ENCODE results near the gene SPATA6.

SPATA6 gene

GRCh38 chr1:48356901-48357300 is 115.1 kb downstream of the SPATA6 start:
- in situ Hi-C loops (cut with HindIII; ENCODE audit: low sequenced_read_pairs), result no loop called here
- TF ChIP-seq CTCF (IDR thresholded peaks at IDR 0.05; ENCODE audit: low read depth, low read length), result no peak
- DNase-seq (ENCODE audit: low read depth, low spot score), result no peak
- H3K4me3 ChIP-seq (ENCODE audit: low read depth, low read length), result no peak overlapping the region

GRCh38 chr1:48344373-48344772 is 127.6 kb downstream of the SPATA6 start:
- in situ Hi-C loops (cut with HindIII; ENCODE audit: low sequenced_read_pairs), result no loop called here
- no peak for TF ChIP-seq CTCF (IDR thresholded peaks at IDR 0.05; ENCODE audit: low read depth, low read length)
- H3K4me3 ChIP-seq (ENCODE audit: low read depth, low read length), result no peak overlapping the region
- DNase-seq (ENCODE audit: low read depth, low spot score), result no peak

GRCh38 chr1:48341221-48341620 is 130.8 kb downstream of the SPATA6 start:
- in situ Hi-C loops (cut with HindIII; ENCODE audit: low sequenced_read_pairs), result no loop called here

GRCh38 chr1:48338257-48338656 is 133.7 kb downstream of the SPATA6 start:
- no peak for DNase-seq (ENCODE audit: low read depth, low spot score)
- no peak for TF ChIP-seq CTCF (IDR thresholded peaks at IDR 0.05; ENCODE audit: low read depth, low read length)
- in situ Hi-C loops (cut with HindIII; ENCODE audit: low sequenced_read_pairs), result no loop called here
- no peak overlapping the region for H3K4me3 ChIP-seq (ENCODE audit: low read depth, low read length)

More at GRCh38 chr1:48341221-48341620, 130.8 kb downstream of the SPATA6 start:
- H3K4me3 ChIP-seq (ENCODE audit: low read depth, low read length), result no peak overlapping the region
- no peak for TF ChIP-seq CTCF (IDR thresholded peaks at IDR 0.05; ENCODE audit: low read depth, low read length)
- no peak for DNase-seq (ENCODE audit: low read depth, low spot score)

GRCh38 chr1:48333316-48333715 is 138.7 kb downstream of the SPATA6 start:
- H3K4me3 ChIP-seq (ENCODE audit: low read depth, low read length), result no peak overlapping the region
- in situ Hi-C loops (cut with HindIII; ENCODE audit: low sequenced_read_pairs), result no loop called here
- TF ChIP-seq CTCF (IDR thresholded peaks at IDR 0.05; ENCODE audit: low read depth, low read length), result no peak
- DNase-seq (ENCODE audit: low read depth, low spot score), result no peak

GRCh38 chr1:48332115-48332514 is 139.9 kb downstream of the SPATA6 start:
- in situ Hi-C loops (cut with HindIII; ENCODE audit: low sequenced_read_pairs), result no loop called here
- no peak for DNase-seq (ENCODE audit: low read depth, low spot score)
- no peak for TF ChIP-seq CTCF (IDR thresholded peaks at IDR 0.05; ENCODE audit: low read depth, low read length)

GRCh38 chr1:48329905-48330304 is 142.1 kb downstream of the SPATA6 start:
- TF ChIP-seq CTCF (IDR thresholded peaks at IDR 0.05; ENCODE audit: low read depth, low read length), result no peak
- in situ Hi-C loops (cut with HindIII; ENCODE audit: low sequenced_read_pairs), result no loop called here
- no peak for DNase-seq (ENCODE audit: low read depth, low spot score)
- no peak overlapping the region for H3K4me3 ChIP-seq (ENCODE audit: low read depth, low read length)

More at GRCh38 chr1:48332115-48332514, 139.9 kb downstream of the SPATA6 start:
- H3K4me3 ChIP-seq (ENCODE audit: low read depth, low read length), result no peak overlapping the region
